HG03575 (cell line): ENCODE results near the gene GDF7.
"Not testable (repeated sequence)": the region's sequence is repeated elsewhere in the genome, so short reads cannot be mapped to it uniquely, and the experiment has no call there.

ENCODE experiments used
- ATAC-seq: cut with Tn5 transposase; IDR thresholded peaks from one replicate; pipeline ENCODE4 v1.9.1; 2021; ENCODE audit not compliant: unreplicated experiment, insufficient number of reproducible peaks, low FRiP score; ENCODE audit errors: extremely low read depth

Gene GDF7

GRCh38 chr2:20682167-20682920 is 15.4 kb downstream of the GDF7 start:
- ATAC-seq = no peak

GRCh38 chr2:20684581-20685063 is 17.7 kb downstream of the GDF7 start:
- ATAC-seq = no peak

GRCh38 chr2:20687260-20687832 is 20.4 kb downstream of the GDF7 start:
- ATAC-seq = no peak

GRCh38 chr2:20689428-20690264 is 22.7 kb downstream of the GDF7 start:
- ATAC-seq = no peak

- ATAC-seq = no peak
Observed at GRCh38 chr2:20691076-20691734, 24.3 kb downstream of the GDF7 start.

- no peak for ATAC-seq
Observed at GRCh38 chr2:20692081-20692480, 25.1 kb downstream of the GDF7 start.

- ATAC-seq = no peak
Observed at GRCh38 chr2:20693317-20693716, 26.4 kb downstream of the GDF7 start.

- no peak for ATAC-seq
Observed at GRCh38 chr2:20696366-20696765, 29.4 kb downstream of the GDF7 start.

GRCh38 chr2:20697322-20697934 is 30.5 kb downstream of the GDF7 start:
- ATAC-seq = no peak

- ATAC-seq = no peak
Observed at GRCh38 chr2:20698916-20699613, 32.1 kb downstream of the GDF7 start.

- ATAC-seq = no peak
Observed at GRCh38 chr2:20702563-20702962, 35.6 kb downstream of the GDF7 start.

GRCh38 chr2:20704886-20705285 is 37.9 kb downstream of the GDF7 start:
- no peak for ATAC-seq

- ATAC-seq = no peak
Observed at GRCh38 chr2:20706217-20706616, 39.3 kb downstream of the GDF7 start.

GRCh38 chr2:20706786-20707185 is 39.8 kb downstream of the GDF7 start:
- no peak for ATAC-seq

GRCh38 chr2:20707601-20708000 is 40.7 kb downstream of the GDF7 start:
- no peak for ATAC-seq

GRCh38 chr2:20711641-20712040 is 44.7 kb downstream of the GDF7 start:
- ATAC-seq = not testable (repeated sequence)

- not testable (repeated sequence) for ATAC-seq
Observed at GRCh38 chr2:20713585-20713984, 46.6 kb downstream of the GDF7 start.

GRCh38 chr2:20714412-20714811 is 47.5 kb downstream of the GDF7 start:
- not testable (repeated sequence) for ATAC-seq
